HG03565 (cell line): ENCODE measurements around the gene DYNLRB2.

Experiments used
- ATAC-seq: cut with Tn5 transposase; IDR thresholded peaks from one replicate; pipeline ENCODE4 v1.9.1; 2021; ENCODE audit warnings: mild to moderate bottlenecking, moderate library complexity; ENCODE audit not compliant: unreplicated experiment

The DYNLRB2 gene

GRCh38 chr16:80594756-80595155 is 54.0 kb downstream of the DYNLRB2 start:
- no peak for ATAC-seq

GRCh38 chr16:80596507-80597207 is 55.9 kb downstream of the DYNLRB2 start:
- no peak for ATAC-seq

GRCh38 chr16:80599466-80599865 is 58.7 kb downstream of the DYNLRB2 start:
- no peak for ATAC-seq
